CD14-positive monocyte (primary cell): ENCODE measurements around the gene SLC43A2. TPM values are rescaled to one million over a fixed set of nuclear protein-coding genes. Genes with fewer than 3 reads are reported as not detected.
A peak's percentile ranks its signal among the peaks of the same experiment; 100 is the strongest.
"Not testable (repeated sequence)": the region's sequence is repeated elsewhere in the genome, so short reads cannot be mapped to it uniquely, and the experiment has no call there.

ENCODE experiments used
- DNase-seq, 3 donors: peaks; one replicate each; pipeline ENCODE4 v3.0.0-alpha.2; 2011 to 2022
- H2AFZ ChIP-seq: 2 replicates; pipeline ENCODE4 v1.6.0; 2012; ENCODE audit warnings: mild to moderate bottlenecking, low read depth, low read length, inconsistent platforms; ENCODE audit not compliant: insufficient read depth, poor library complexity, severe bottlenecking
- H3K27ac ChIP-seq, 2 donors: 1 replicate in 1 of 2; 2 replicates in 1 of 2; pipeline ENCODE4 v1.5.1; 2012 to 2013; ENCODE audit warnings: low read length in 2 of 2, control low read depth in 1 of 2, inconsistent platforms in 1 of 2, low read depth in 1 of 2, mild to moderate bottlenecking in 1 of 2
- H3K27me3 ChIP-seq, 2 donors: one replicate each; pipeline versions ENCODE4 v1.6.0 to v1.6.1; 2011 to 2013; ENCODE audit warnings: low read length in 2 of 2; ENCODE audit not compliant: control insufficient read depth in 2 of 2, insufficient read depth in 2 of 2
- H3K36me3 ChIP-seq, 2 donors: replicated peaks in 1 of 2; 1 replicate in 1 of 2; 2 replicates in 1 of 2; pipeline versions ENCODE4 v1.5.1 to v1.6.1; 2012 to 2013; ENCODE audit warnings: low read length in 2 of 2, control low read depth in 1 of 2, inconsistent platforms in 1 of 2, mild to moderate bottlenecking in 1 of 2; ENCODE audit not compliant: insufficient read depth in 2 of 2, control insufficient read depth in 1 of 2
- H3K4me1 ChIP-seq, 2 donors: 1 replicate in 1 of 2; 2 replicates in 1 of 2; pipeline versions ENCODE4 v1.5.1 to v1.6.1; 2012 to 2013; ENCODE audit warnings: low read length in 2 of 2, control low read depth in 1 of 2, inconsistent platforms in 1 of 2, mild to moderate bottlenecking in 1 of 2, moderate library complexity in 1 of 2; ENCODE audit not compliant: insufficient read depth in 2 of 2, control insufficient read depth in 1 of 2
- H3K4me2 ChIP-seq: replicated peaks from 2 replicates; pipeline ENCODE3; 2012; ENCODE audit warnings: low read length, moderate library complexity, mild to moderate bottlenecking; ENCODE audit not compliant: poor library complexity, severe bottlenecking; ENCODE audit errors: extremely low read depth
- H3K4me3 ChIP-seq, 3 experiments: fragments of 200-600 bp in 1 of 3; sonication (generic) in 1 of 3; replicated peaks in 1 of 3; 1 replicate in 2 of 3; 2 replicates in 1 of 3; pipeline ENCODE4 v1.5.1; 2011 to 2013; ENCODE audit warnings: low read length in 3 of 3, mild to moderate bottlenecking in 3 of 3, control low read depth in 2 of 3, low read depth in 2 of 3, inconsistent platforms in 1 of 3, moderate library complexity in 1 of 3
- H3K79me2 ChIP-seq: 2 replicates; pipeline ENCODE4 v1.6.0; 2012; ENCODE audit warnings: mild to moderate bottlenecking, control low read depth, inconsistent platforms, low read length, moderate library complexity; ENCODE audit not compliant: insufficient read depth
- H3K9ac ChIP-seq: 2 replicates; pipeline ENCODE4 v1.6.0; 2017; ENCODE audit warnings: low read length, mild to moderate bottlenecking; ENCODE audit not compliant: insufficient read depth, poor library complexity, severe bottlenecking
- H3K9me3 ChIP-seq, 2 donors: replicated peaks in 1 of 2; 1 replicate in 1 of 2; 2 replicates in 1 of 2; pipeline versions ENCODE4 v1.5.1 to v1.6.1; 2012 to 2013; ENCODE audit warnings: low read length in 2 of 2, control low read depth in 1 of 2; ENCODE audit not compliant: control insufficient read depth in 1 of 2, insufficient read depth in 1 of 2
- H4K20me1 ChIP-seq: 2 replicates; pipeline ENCODE4 v1.6.0; 2012; ENCODE audit warnings: mild to moderate bottlenecking, low read length, control low read depth, moderate library complexity; ENCODE audit not compliant: insufficient read depth
- H3K27ac Mint-ChIP-seq, 7 donors: one replicate each; pipeline ENCODE4 v1.8.0; 2020; ENCODE audit warnings: mild to moderate bottlenecking in 7 of 7, mixed read lengths in 7 of 7, moderate library complexity in 6 of 7, inconsistent platforms in 2 of 7
- H3K27me3 Mint-ChIP-seq, 3 donors: one replicate each; pipeline ENCODE4 v1.8.0; 2021 to 2022; ENCODE audit warnings: low read depth in 3 of 3, mild to moderate bottlenecking in 3 of 3, mixed read lengths in 3 of 3, moderate library complexity in 3 of 3, inconsistent platforms in 1 of 3
- H3K36me3 Mint-ChIP-seq, 2 donors: one replicate each; pipeline ENCODE4 v1.8.0; 2020; ENCODE audit warnings: mixed read lengths in 2 of 2, inconsistent platforms in 1 of 2, mild to moderate bottlenecking in 1 of 2
- H3K4me1 Mint-ChIP-seq: one replicate; pipeline ENCODE4 v1.8.0; 2020; ENCODE audit warnings: mild to moderate bottlenecking, mixed read lengths
- H3K4me3 Mint-ChIP-seq, 2 donors: one replicate each; pipeline ENCODE4 v1.8.0; 2020; ENCODE audit warnings: mild to moderate bottlenecking in 2 of 2, mixed read lengths in 2 of 2, moderate library complexity in 1 of 2
- H3K9me3 Mint-ChIP-seq, 7 donors: one replicate each; pipeline ENCODE4 v1.8.0; 2020 to 2022; ENCODE audit warnings: mixed read lengths in 7 of 7, mild to moderate bottlenecking in 6 of 7, moderate library complexity in 6 of 7, inconsistent platforms in 2 of 7
- WGBS: methylation state at CpG from one replicate; pipeline ENCODE4 v1.1.5; 2013; ENCODE audit warnings: missing lambda C conversion rate; ENCODE audit not compliant: insufficient coverage; 5-methylcytosine and 5-hydroxymethylcytosine counted together
- intact Hi-C, 2 donors: fragments of 100-400 bp; cut with micrococcal nuclease; formaldehyde crosslinking; loops; one replicate each; pipeline versions ENCODE4 v1.15.0 to v1.15.1; 2023
- polyA plus RNA-seq, 3 donors: library from polyadenylated mRNA; depleted of rRNA in 1 of 3; unstranded in 2 of 3; stranded (reverse) in 1 of 3; fragments of 300-500 nt in 2 of 3; fragments of >200 nt in 1 of 3; fragmentation: Illumina TruSeq in 2 of 3; gene quantifications; 1 replicate in 2 of 3; 2 replicates in 1 of 3; pipeline ENCODE4 v1.2.3, GENCODE V29; 2012 to 2021
- TF ChIP-seq, protein P1 (sequence below): fragments of 200-600 bp; IDR thresholded peaks from one replicate; pipeline ENCODE4 v1.8.0; 2022; ENCODE audit warnings: antibody characterized with exemption, mild to moderate bottlenecking

Gene SLC43A2
- polyA plus RNA-seq, 3 donors = 115 to 151 (median 117) TPM

DNA sequence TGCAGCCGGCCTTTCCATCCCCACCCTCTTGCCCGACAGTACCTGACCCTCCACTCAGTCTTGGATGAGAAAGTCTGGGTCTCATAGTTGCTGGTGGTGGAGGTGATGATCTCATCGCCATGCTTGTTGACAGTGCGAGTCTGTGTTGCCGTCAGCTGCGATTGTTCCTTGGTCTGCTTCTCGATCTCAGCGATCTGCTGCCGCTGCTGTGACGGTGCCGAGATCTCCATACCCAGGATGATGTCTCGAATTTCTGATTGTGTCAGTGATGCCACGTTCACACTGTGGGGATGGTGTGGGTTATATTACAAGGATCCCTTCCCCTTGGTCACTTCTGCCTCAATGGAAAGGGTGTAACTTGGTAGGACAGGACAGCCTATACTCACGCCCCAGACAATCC is 25.1 kb upstream of the SLC43A2 start:
- Mint-ChIP-seq H3K27me3 (no peaks in the 10 kb centered on the region), H3K4me3 (peak overlapping the region in 1 of 2 donors; percentile 42), H3K27ac (peak overlapping the region in 1 of 7 donors; percentile 13), H3K4me1 (peaks cover 12% of the 10 kb centered on the region), H3K36me3 (peaks cover 72 to 83% of the 10 kb centered on the region in 2 donors), H3K9me3 (no peaks in the 10 kb centered on the region)
- H3K9ac ChIP-seq = no peak overlapping the region
- H3K4me1 ChIP-seq = peaks cover 13 to 18% of the 10 kb centered on the region in 2 donors
- H3K36me3 ChIP-seq = peaks cover 77 to 82% of the 10 kb centered on the region in 2 donors
- no peaks in the 10 kb centered on the region for H3K27me3 ChIP-seq
- H2AFZ ChIP-seq = no peak overlapping the region
- H3K4me3 ChIP-seq = no peak overlapping the region
- intact Hi-C loops = no loop called here
- TF ChIP-seq, protein P1, sequence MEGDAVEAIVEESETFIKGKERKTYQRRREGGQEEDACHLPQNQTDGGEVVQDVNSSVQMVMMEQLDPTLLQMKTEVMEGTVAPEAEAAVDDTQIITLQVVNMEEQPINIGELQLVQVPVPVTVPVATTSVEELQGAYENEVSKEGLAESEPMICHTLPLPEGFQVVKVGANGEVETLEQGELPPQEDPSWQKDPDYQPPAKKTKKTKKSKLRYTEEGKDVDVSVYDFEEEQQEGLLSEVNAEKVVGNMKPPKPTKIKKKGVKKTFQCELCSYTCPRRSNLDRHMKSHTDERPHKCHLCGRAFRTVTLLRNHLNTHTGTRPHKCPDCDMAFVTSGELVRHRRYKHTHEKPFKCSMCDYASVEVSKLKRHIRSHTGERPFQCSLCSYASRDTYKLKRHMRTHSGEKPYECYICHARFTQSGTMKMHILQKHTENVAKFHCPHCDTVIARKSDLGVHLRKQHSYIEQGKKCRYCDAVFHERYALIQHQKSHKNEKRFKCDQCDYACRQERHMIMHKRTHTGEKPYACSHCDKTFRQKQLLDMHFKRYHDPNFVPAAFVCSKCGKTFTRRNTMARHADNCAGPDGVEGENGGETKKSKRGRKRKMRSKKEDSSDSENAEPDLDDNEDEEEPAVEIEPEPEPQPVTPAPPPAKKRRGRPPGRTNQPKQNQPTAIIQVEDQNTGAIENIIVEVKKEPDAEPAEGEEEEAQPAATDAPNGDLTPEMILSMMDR = no peak
- H3K4me2 ChIP-seq = no peak overlapping the region
- H3K27ac ChIP-seq = no peak overlapping the region
- 100% methylated on average over 8 of the region's 14 CpGs for WGBS
- H3K79me2 ChIP-seq = no peaks in the 10 kb centered on the region
- peaks cover 48% of the 10 kb centered on the region for H4K20me1 ChIP-seq
- no peaks in the 10 kb centered on the region for H3K9me3 ChIP-seq
- no peak for DNase-seq

DNA sequence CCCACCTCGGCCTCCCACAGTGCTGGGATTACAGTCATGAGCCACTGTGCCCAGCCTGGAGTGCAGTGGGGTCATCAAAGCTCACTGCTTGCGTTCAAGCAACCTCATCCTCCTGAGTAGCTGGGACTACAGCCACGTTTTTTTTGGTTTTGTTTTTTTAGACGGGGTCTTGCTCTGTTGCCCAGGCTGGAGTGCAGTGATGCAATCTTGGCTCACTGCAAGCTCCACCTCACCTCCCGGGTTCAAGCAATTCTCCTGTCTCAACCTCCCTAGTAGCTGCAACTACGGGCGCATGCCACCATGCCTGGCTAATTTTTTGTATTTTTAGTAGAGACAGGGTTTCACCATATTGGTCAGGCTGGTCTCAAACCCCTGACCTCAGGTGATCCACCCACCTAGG is 24.2 kb upstream of the SLC43A2 start:
- H3K36me3 Mint-ChIP-seq = peaks cover 63 to 75% of the 10 kb centered on the region in 2 donors
- H3K9me3 Mint-ChIP-seq = not testable (repeated sequence)

More for the DNA sequence above, 24.2 kb upstream of the SLC43A2 start:
- 100% methylated on average over 3 of the region's 7 CpGs for WGBS
- H3K27ac Mint-ChIP-seq, H2AFZ ChIP-seq, H3K9me3 ChIP-seq, H3K27me3 Mint-ChIP-seq, DNase-seq, H3K4me2 ChIP-seq, H3K27me3 ChIP-seq, H3K27ac ChIP-seq, H3K4me3 Mint-ChIP-seq, H3K4me3 ChIP-seq, H3K79me2 ChIP-seq, H3K9ac ChIP-seq, intact Hi-C loops: not testable (repeated sequence)
- peaks cover 18% of the 10 kb centered on the region for H3K4me1 Mint-ChIP-seq
- H3K4me1 ChIP-seq = peaks cover 21 to 27% of the 10 kb centered on the region in 2 donors
- H3K36me3 ChIP-seq = peaks cover 68 to 73% of the 10 kb centered on the region in 2 donors
- peaks cover 39% of the 10 kb centered on the region for H4K20me1 ChIP-seq
